Endothelial cell of umbilical vein (primary cell): Measurements from ENCODE around the gene PPP1R13B. TPM values are rescaled to one million over a fixed set of nuclear protein-coding genes. Genes with fewer than 3 reads are reported as not detected.

Experiments used
- BruUV-seq: library from RNA; stranded (reverse); fragments of 400-500 nt; replicated peaks from 2 replicates; lab custom pipeline; 2021; lab: Mats Ljungman, UMichigan
- CTCF ChIA-PET: fragments of 300-600, 350-600 bp; sonication (Branson Sonifier 250); formaldehyde crosslinking; loops from one replicate; lab custom pipeline; 2021; ENCODE audit warnings: antibody characterized with exemption, inconsistent platforms; lab: Charles Lee
- POLR2A ChIA-PET: fragments of 300-600, 350-600 bp; sonication (Branson Sonifier 250); formaldehyde crosslinking; loops from one replicate; lab custom pipeline; 2021; ENCODE audit warnings: antibody characterized with exemption, inconsistent platforms; lab: Charles Lee
- DNase-seq: peaks from one replicate; pipeline ENCODE4 v3.0.0-alpha.2; 2011; ENCODE audit warnings: low read depth, low spot score
- FAIRE-seq: peaks from 2 replicates; lab custom pipeline; 2011; peaks lifted over from hg19 to GRCh38; lab: Jason Lieb, UNC
- H2AFZ ChIP-seq: 2 replicates; pipeline ENCODE4 v1.6.0; 2012; ENCODE audit warnings: low read depth, low read length, control low read depth, inconsistent platforms
- H3K27ac ChIP-seq: 2 replicates; pipeline ENCODE4 v1.5.1; 2011; ENCODE audit warnings: low read depth, mild to moderate bottlenecking, control low read depth, low read length, moderate library complexity; ENCODE audit not compliant: insufficient read depth
- H3K27me3 ChIP-seq, 2 experiments: 2 replicates each; pipeline versions ENCODE4 v1.6.0 to v1.6.1; 2011; ENCODE audit warnings: low read length in 2 of 2, mixed read lengths in 1 of 2; ENCODE audit not compliant: control insufficient read depth in 2 of 2, insufficient read depth in 2 of 2
- H3K36me3 ChIP-seq, 2 experiments: 2 replicates in 1 of 2; 3 replicates in 1 of 2; pipeline ENCODE4 v1.5.1; 2011; ENCODE audit warnings: low read length in 2 of 2, mild to moderate bottlenecking in 1 of 2, moderate library complexity in 1 of 2; ENCODE audit not compliant: control insufficient read depth in 2 of 2, insufficient read depth in 2 of 2; ENCODE audit errors: extremely low read depth in 1 of 2
- H3K4me1 ChIP-seq: 3 replicates; pipeline ENCODE4 v1.5.1; 2011; ENCODE audit warnings: mild to moderate bottlenecking, low read length; ENCODE audit not compliant: control insufficient read depth, insufficient read depth; ENCODE audit errors: extremely low read depth
- H3K4me2 ChIP-seq: 2 replicates; pipeline ENCODE4 v1.6.1; 2011; ENCODE audit warnings: low read length, control low read depth, mixed read lengths; ENCODE audit not compliant: insufficient read depth
- H3K4me3 ChIP-seq, 3 experiments: fragments of 200-600 bp in 1 of 3; sonication (generic), shearing (Covaris generic) in 1 of 3; replicated peaks in 1 of 3; 2 replicates each; pipeline ENCODE4 v1.5.1; 2011 to 2016; ENCODE audit warnings: control low read depth in 3 of 3, low read length in 3 of 3, mild to moderate bottlenecking in 2 of 3, inconsistent platforms in 1 of 3, low read depth in 1 of 3, moderate library complexity in 1 of 3; ENCODE audit not compliant: insufficient read depth in 1 of 3
- H3K79me2 ChIP-seq: 2 replicates; pipeline ENCODE4 v1.6.0; 2012; ENCODE audit warnings: low read length, inconsistent platforms; ENCODE audit not compliant: control insufficient read depth, insufficient read depth
- H3K9ac ChIP-seq: replicated peaks from 2 replicates; pipeline ENCODE3; 2011; ENCODE audit warnings: low read length, control low read depth; ENCODE audit not compliant: insufficient read depth; ENCODE audit errors: extremely low read depth
- H3K9me1 ChIP-seq: replicated peaks from 3 replicates; pipeline ENCODE4 v1.6.0; 2011; ENCODE audit warnings: mild to moderate bottlenecking, low read length; ENCODE audit not compliant: control insufficient read depth, insufficient read depth; ENCODE audit errors: extremely low read depth
- H3K9me3 ChIP-seq: replicated peaks from 2 replicates; pipeline ENCODE4 v1.5.1; 2012; ENCODE audit warnings: low read length, inconsistent platforms; ENCODE audit not compliant: control insufficient read depth, insufficient read depth
- H4K20me1 ChIP-seq: replicated peaks from 2 replicates; pipeline ENCODE3; 2011; ENCODE audit warnings: mild to moderate bottlenecking, low read length; ENCODE audit not compliant: control insufficient read depth, insufficient read depth; ENCODE audit errors: extremely low read depth
- EZH2 ChIP-seq: IDR thresholded peaks from 2 replicates; pipeline ENCODE4 v1.6.1; 2012; ENCODE audit warnings: borderline replicate concordance, low read depth, mild to moderate bottlenecking, moderate library complexity, low read length, inconsistent platforms; ENCODE audit not compliant: severe bottlenecking
- FOS ChIP-seq: IDR thresholded peaks from 2 replicates; pipeline ENCODE4 v1.6.1; 2011; ENCODE audit warnings: mild to moderate bottlenecking, low read length, moderate library complexity, borderline replicate concordance; ENCODE audit not compliant: insufficient read depth
- GATA2 ChIP-seq: IDR thresholded peaks from 2 replicates; pipeline ENCODE4 v1.7.0; 2011; ENCODE audit warnings: low read depth, mild to moderate bottlenecking, moderate library complexity, mixed read lengths, low read length; ENCODE audit not compliant: insufficient read length, insufficient read depth
- JUN ChIP-seq: IDR thresholded peaks from 2 replicates; pipeline ENCODE4 v1.6.1; 2011; ENCODE audit warnings: borderline replicate concordance, low read depth; ENCODE audit not compliant: insufficient read length, insufficient read depth
- MYC ChIP-seq: IDR thresholded peaks from one replicate; pipeline ENCODE4 v1.6.1; 2011; ENCODE audit warnings: mild to moderate bottlenecking, low read depth, low read length
- POLR2A ChIP-seq: IDR thresholded peaks from 2 replicates; pipeline ENCODE4 v1.6.1; 2012; ENCODE audit warnings: low read depth, mild to moderate bottlenecking, control low read depth, low read length
- POLR2AphosphoS5 ChIP-seq: IDR thresholded peaks from 2 replicates; pipeline ENCODE4 v1.6.1; 2012; ENCODE audit warnings: low read depth, mild to moderate bottlenecking, control low read depth, low read length, moderate library complexity; ENCODE audit not compliant: insufficient read depth
- dilution Hi-C: fragments of 300-500 bp; cut with MboI; formaldehyde crosslinking; loops from one replicate; pipeline ENCODE4 v1.15.0; 2019; ENCODE audit warnings: low sequenced_read_pairs; ENCODE audit not compliant: extremely low pct_ligation_motif_present
- intact Hi-C: fragments of 100-400 bp; cut with micrococcal nuclease; formaldehyde crosslinking; loops from one replicate; pipeline ENCODE4 v1.10.0; 2022
- polyA plus RNA-seq, 4 experiments: library from polyadenylated mRNA; depleted of rRNA in 3 of 4; stranded (reverse) in 3 of 4; unstranded in 1 of 4; fragments of >200 nt; gene quantifications; 2 replicates each; pipeline versions ENCODE4 v1.2.1 to v1.2.3, GENCODE V29; 2011 to 2012; ENCODE audit warnings: missing spikeins in 1 of 4
- total RNA-seq: library from RNA; stranded (reverse); gene quantifications from 2 replicates; pipeline ENCODE4 v1.2.3, GENCODE V29; 2021
- TF ChIP-seq, protein P1 (sequence below), 2 donors: IDR thresholded peaks; 1 replicate in 1 of 2; 2 replicates in 1 of 2; pipeline ENCODE4 v1.5.1; 2011; ENCODE audit warnings: low read length in 2 of 2, mild to moderate bottlenecking in 2 of 2, moderate library complexity in 2 of 2, control low read depth in 1 of 2, inconsistent platforms in 1 of 2, low read depth in 1 of 2; ENCODE audit not compliant: insufficient read depth in 1 of 2; ENCODE audit errors: extremely low read depth in 1 of 2
- TF ChIP-seq, protein P2 (sequence below): IDR thresholded peaks from 2 replicates; pipeline ENCODE4 v1.6.1; 2011; ENCODE audit not compliant: insufficient read depth, insufficient read length

PPP1R13B gene
- total and polyA plus RNA-seq, 2 donors (not counting 3 experiments of a cell fraction or from before 2014, with no cell fraction given) = 10.0 to 30.0 TPM

- dilution Hi-C loops = no loop called here
- Histone ChIP-seq H2AFZ (no peak overlapping the region), H3K36me3 (peaks cover 0 to 4% of the 10 kb centered on the region in 2 experiments), H3K9me3 (no peaks in the 10 kb centered on the region), H3K4me2 (no peak overlapping the region), H3K4me1 (peaks cover 27% of the 10 kb centered on the region), H3K9ac (no peak overlapping the region), H3K27me3 (no peaks in the 10 kb centered on the region), H3K4me3 (no peak overlapping the region), H3K9me1 (no peaks in the 10 kb centered on the region), H3K27ac (no peak overlapping the region), H4K20me1 (no peaks in the 10 kb centered on the region), H3K79me2 (peaks cover 13% of the 10 kb centered on the region)
- DNase-seq (peak; percentile 45), FAIRE-seq (peak; percentile 76)
- CTCF ChIA-PET = interaction anchor here (0.8 to 1.1 kb wide), 4 partner anchors 10 to 199 kb away, joined by 3 read pairs; no protein-coding TSS in a partner anchor
- POLR2A ChIA-PET = no interaction called here
- intact Hi-C loops = no loop called here
- TF ChIP-seq FOS (no peak), POLR2AphosphoS5 (peak; percentile 30), POLR2A (peak; percentile 10)
- BruUV-seq = no TSS peak
These were observed 135.6 kb downstream of the PPP1R13B start for GRCh38 chr14:103711516-103712431.

- peak; percentile 61 for FAIRE-seq
- CTCF ChIA-PET = interaction anchor here (0.9 to 1.1 kb wide), 2 partner anchors 98 to 200 kb away, joined by 3 read pairs; no protein-coding TSS in a partner anchor
These were observed 136.5 kb downstream of the PPP1R13B start for GRCh38 chr14:103710771-103711377.

More at GRCh38 chr14:103710771-103711377, 136.5 kb downstream of the PPP1R13B start:
- Histone ChIP-seq H3K4me3 (no peak overlapping the region), H3K9me3 (no peaks in the 10 kb centered on the region), H3K79me2 (peaks cover 5% of the 10 kb centered on the region), H3K4me2 (no peak overlapping the region), H3K27me3 (no peaks in the 10 kb centered on the region), H4K20me1 (no peaks in the 10 kb centered on the region), H3K27ac (no peak overlapping the region), H3K4me1 (peaks cover 27% of the 10 kb centered on the region), H3K36me3 (peaks cover 0 to 6% of the 10 kb centered on the region in 2 experiments), H3K9me1 (no peaks in the 10 kb centered on the region), H2AFZ (no peak overlapping the region), H3K9ac (no peak overlapping the region)
- POLR2A ChIA-PET = no interaction called here
- dilution Hi-C loops = no loop called here
- TF ChIP-seq FOS = no peak
- no peak for TF ChIP-seq POLR2A
- no peak for TF ChIP-seq GATA2
- TF ChIP-seq MYC = no peak
- no peak for TF ChIP-seq JUN
- no peak for TF ChIP-seq EZH2
- TF ChIP-seq, protein P1, sequence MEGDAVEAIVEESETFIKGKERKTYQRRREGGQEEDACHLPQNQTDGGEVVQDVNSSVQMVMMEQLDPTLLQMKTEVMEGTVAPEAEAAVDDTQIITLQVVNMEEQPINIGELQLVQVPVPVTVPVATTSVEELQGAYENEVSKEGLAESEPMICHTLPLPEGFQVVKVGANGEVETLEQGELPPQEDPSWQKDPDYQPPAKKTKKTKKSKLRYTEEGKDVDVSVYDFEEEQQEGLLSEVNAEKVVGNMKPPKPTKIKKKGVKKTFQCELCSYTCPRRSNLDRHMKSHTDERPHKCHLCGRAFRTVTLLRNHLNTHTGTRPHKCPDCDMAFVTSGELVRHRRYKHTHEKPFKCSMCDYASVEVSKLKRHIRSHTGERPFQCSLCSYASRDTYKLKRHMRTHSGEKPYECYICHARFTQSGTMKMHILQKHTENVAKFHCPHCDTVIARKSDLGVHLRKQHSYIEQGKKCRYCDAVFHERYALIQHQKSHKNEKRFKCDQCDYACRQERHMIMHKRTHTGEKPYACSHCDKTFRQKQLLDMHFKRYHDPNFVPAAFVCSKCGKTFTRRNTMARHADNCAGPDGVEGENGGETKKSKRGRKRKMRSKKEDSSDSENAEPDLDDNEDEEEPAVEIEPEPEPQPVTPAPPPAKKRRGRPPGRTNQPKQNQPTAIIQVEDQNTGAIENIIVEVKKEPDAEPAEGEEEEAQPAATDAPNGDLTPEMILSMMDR (IDR thresholded peaks at IDR 0.05; ENCODE audit: extremely low read depth in 1 of 2, insufficient read depth in 1 of 2, low read depth in 1 of 2, low read length in 2 of 2) = no peak
- TF ChIP-seq, protein P2, sequence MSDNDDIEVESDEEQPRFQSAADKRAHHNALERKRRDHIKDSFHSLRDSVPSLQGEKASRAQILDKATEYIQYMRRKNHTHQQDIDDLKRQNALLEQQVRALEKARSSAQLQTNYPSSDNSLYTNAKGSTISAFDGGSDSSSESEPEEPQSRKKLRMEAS = no peak
- TF ChIP-seq POLR2AphosphoS5 = no peak
- intact Hi-C loops = no loop called here
- no TSS peak for BruUV-seq
- DNase-seq = no peak
